Peyer's patch (tissue), 4 donors: ENCODE data around the gene ZC3H4.

Experiments
- POLR2A ChIP-seq, 2 donors: fragments of 450-650 bp; IDR thresholded peaks; one replicate each; pipeline ENCODE4 v1.5.1; 2017; ENCODE audit warnings: antibody characterized with exemption in 2 of 2, mild to moderate bottlenecking in 2 of 2, moderate library complexity in 2 of 2
- TF ChIP-seq, protein P1 (sequence below), 6 experiments: fragments of 450-650 bp in 4 of 6; fragments of 200-600 bp in 2 of 6; sonication (generic) in 1 of 6; IDR thresholded peaks; one replicate each; pipeline ENCODE4 v1.5.1; 2017 to 2019; ENCODE audit warnings: antibody characterized with exemption in 6 of 6, mild to moderate bottlenecking in 3 of 6, moderate library complexity in 1 of 6

DNA sequence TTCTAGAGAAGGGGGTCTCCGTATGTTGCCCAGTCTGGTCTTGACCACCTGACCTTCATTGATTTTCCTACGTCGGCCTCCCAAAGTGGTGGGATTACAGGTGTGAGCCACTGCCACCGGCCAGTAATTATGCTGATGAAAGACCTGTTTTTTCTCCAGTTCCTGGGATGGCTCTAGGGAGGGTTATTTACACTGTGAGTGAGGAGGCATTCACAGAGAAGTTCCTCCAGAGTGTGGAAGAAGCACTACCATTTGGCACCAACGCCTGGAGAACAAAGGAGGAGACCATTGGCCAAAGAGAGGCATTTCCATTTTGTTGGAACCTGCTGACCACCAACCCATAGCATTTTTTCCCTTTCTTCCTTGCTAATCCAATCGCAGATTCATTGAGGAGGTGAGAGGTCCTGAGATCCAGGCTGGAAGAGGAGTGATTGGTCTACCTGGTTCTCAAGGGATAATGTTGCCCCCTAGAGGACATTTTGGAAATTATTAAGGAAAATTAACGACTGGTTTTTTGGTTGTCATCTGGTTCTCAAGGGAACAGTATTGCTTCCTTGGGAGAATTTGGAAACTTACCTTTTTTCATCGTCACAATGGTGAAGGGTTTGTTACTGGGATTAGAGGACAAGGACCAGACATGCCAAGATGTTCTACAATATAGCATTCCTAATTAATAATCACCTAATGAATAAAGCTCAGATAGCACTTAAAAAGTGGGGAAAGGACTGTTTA is 11.5 kb upstream of the ZC3H4 start:
- TF ChIP-seq, protein P1, sequence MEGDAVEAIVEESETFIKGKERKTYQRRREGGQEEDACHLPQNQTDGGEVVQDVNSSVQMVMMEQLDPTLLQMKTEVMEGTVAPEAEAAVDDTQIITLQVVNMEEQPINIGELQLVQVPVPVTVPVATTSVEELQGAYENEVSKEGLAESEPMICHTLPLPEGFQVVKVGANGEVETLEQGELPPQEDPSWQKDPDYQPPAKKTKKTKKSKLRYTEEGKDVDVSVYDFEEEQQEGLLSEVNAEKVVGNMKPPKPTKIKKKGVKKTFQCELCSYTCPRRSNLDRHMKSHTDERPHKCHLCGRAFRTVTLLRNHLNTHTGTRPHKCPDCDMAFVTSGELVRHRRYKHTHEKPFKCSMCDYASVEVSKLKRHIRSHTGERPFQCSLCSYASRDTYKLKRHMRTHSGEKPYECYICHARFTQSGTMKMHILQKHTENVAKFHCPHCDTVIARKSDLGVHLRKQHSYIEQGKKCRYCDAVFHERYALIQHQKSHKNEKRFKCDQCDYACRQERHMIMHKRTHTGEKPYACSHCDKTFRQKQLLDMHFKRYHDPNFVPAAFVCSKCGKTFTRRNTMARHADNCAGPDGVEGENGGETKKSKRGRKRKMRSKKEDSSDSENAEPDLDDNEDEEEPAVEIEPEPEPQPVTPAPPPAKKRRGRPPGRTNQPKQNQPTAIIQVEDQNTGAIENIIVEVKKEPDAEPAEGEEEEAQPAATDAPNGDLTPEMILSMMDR (IDR thresholded peaks at IDR 0.05) = peak; percentile 69 to 93 (median 91)
- TF ChIP-seq POLR2A (IDR thresholded peaks at IDR 0.05) = no peak
